K562 (cell line): Measurements from ENCODE around the gene HOMEZ. TPM values are rescaled to one million over a fixed set of nuclear protein-coding genes. Genes with fewer than 3 reads are reported as not detected.

Experiments used
- CHD1 ChIP-seq: fragments of 200-600 bp; sonication (generic); IDR thresholded peaks from one replicate; pipeline ENCODE4 v1.6.1; 2012; ENCODE audit warnings: mild to moderate bottlenecking, moderate library complexity, low read length, inconsistent platforms
- CXXC5 ChIP-seq: fragments of 250-450 bp; sonication (Bioruptor Pico); IDR thresholded peaks from 2 replicates; pipeline ENCODE4 v1.8.0; 2022; ENCODE audit warnings: inconsistent platforms, mild to moderate bottlenecking, moderate library complexity
- DPF2 ChIP-seq: fragments of 450-650 bp; IDR thresholded peaks from 2 replicates; pipeline ENCODE4 v1.6.1; 2016
- ESRRA ChIP-seq: fragments of 450-650 bp; IDR thresholded peaks from 2 replicates; pipeline ENCODE4 v1.6.1; 2014; ENCODE audit warnings: low read depth, mild to moderate bottlenecking, moderate library complexity, borderline replicate concordance
- FOXA3 ChIP-seq, 2 experiments: fragments of 450-650 bp in 1 of 2; sonication (generic) in 1 of 2; formaldehyde crosslinking; IDR thresholded peaks in 1 of 2; conservative IDR thresholded peaks in 1 of 2; 2 replicates each; pipeline versions ENCODE4 v1.4.0 to v1.8.0; 2020 to 2022; ENCODE audit warnings: mild to moderate bottlenecking in 2 of 2, missing genetic modification reagents in 1 of 2
- GTF2E2 ChIP-seq: fragments of 200-800 bp; sonication (Bioruptor generic); IDR thresholded peaks from 2 replicates; pipeline ENCODE4 v1.6.1; 2016; ENCODE audit warnings: missing genetic modification characterization, missing compliant biosample characterization
- HES1 ChIP-seq: fragments of 450-650 bp; IDR thresholded peaks from 2 replicates; pipeline ENCODE4 v1.6.1; 2016; ENCODE audit warnings: low read depth, mild to moderate bottlenecking, moderate library complexity
- HLTF ChIP-seq: fragments of 450-650 bp; IDR thresholded peaks from 2 replicates; pipeline ENCODE4 v1.6.1; 2016
- POLR2AphosphoS2 ChIP-seq: IDR thresholded peaks from 2 replicates; pipeline ENCODE4 v1.6.1; 2012; ENCODE audit warnings: low read length, improper control_type of control experiment
- POLR2B ChIP-seq: fragments of 450-650 bp; IDR thresholded peaks from 2 replicates; pipeline ENCODE4 v1.6.1; 2018; ENCODE audit warnings: low read depth; ENCODE audit not compliant: partially characterized antibody
- RAD51 ChIP-seq: fragments of 450-650 bp; IDR thresholded peaks from 2 replicates; pipeline ENCODE4 v1.7.1; 2016; ENCODE audit warnings: low read depth, mild to moderate bottlenecking, borderline replicate concordance
- ZEB2 ChIP-seq: fragments of 450-650 bp; IDR thresholded peaks from 2 replicates; pipeline ENCODE4 v1.6.1; 2016
- ZNF551 ChIP-seq: fragments of 250-450 bp; sonication (Bioruptor Pico); IDR thresholded peaks from 2 replicates; pipeline ENCODE4 v1.5.0; 2021; ENCODE audit warnings: mild to moderate bottlenecking, moderate library complexity
- ZNF75A ChIP-seq: fragments of 450-650 bp; formaldehyde crosslinking; IDR thresholded peaks from 2 replicates; pipeline ENCODE4 v1.4.0; 2020; ENCODE audit warnings: mild to moderate bottlenecking
- ZNF77 ChIP-seq: fragments of 250-450 bp; sonication (Bioruptor Pico); IDR thresholded peaks from 2 replicates; pipeline ENCODE4 v1.5.0; 2020
- polyA plus RNA-seq, 8 experiments: library from polyadenylated mRNA; depleted of rRNA in 4 of 8; stranded (reverse) in 5 of 8; unstranded in 3 of 8; fragments of >200 nt; fragmentation: Nextera tagmentation in 2 of 8; fragmentation: Illumina TruSeq in 1 of 8; extraction: Ambion mirVana in 2 of 8; extraction: Trizol in 1 of 8; gene quantifications; 2 replicates each; pipeline versions ENCODE4 v1.2.1 to v1.2.3, GENCODE V29; 2011 to 2014; ENCODE audit warnings: inconsistent platforms in 1 of 8, missing spikeins in 1 of 8
- total RNA-seq, 7 experiments: library from RNA; depleted of rRNA in 6 of 7; stranded (reverse); fragments of >200 nt in 6 of 7; fragmentation: Illumina TruSeq in 2 of 7; extraction: Trizol in 2 of 7; gene quantifications; 2 replicates each; pipeline versions ENCODE4 v1.2.1 to v1.2.3, GENCODE V29; 2011 to 2021; ENCODE audit warnings: low replicate concordance in 1 of 7
- TF ChIP-seq, protein P1 (sequence below), 2 experiments: fragments of 450-650 bp; IDR thresholded peaks; 2 replicates each; pipeline ENCODE4 v1.6.1; 2016
- TF ChIP-seq, protein P2 (sequence below), 2 experiments: fragments of 450-650 bp; IDR thresholded peaks; 2 replicates each; pipeline ENCODE4 v1.6.1; 2016; ENCODE audit warnings: mild to moderate bottlenecking in 2 of 2, borderline replicate concordance in 1 of 2, low read depth in 1 of 2, moderate library complexity in 1 of 2

The HOMEZ gene
- total and polyA plus RNA-seq, 9 of the 15 experiments (the other 6 are each of a cell fraction or from before 2014, with no cell fraction given), result 3.0 to 30.2 (median 16.9) TPM

GRCh38 chr14:23320584-23321571 lies 34.9 kb upstream of the HOMEZ start, which contains the start of gene PABPN1 (continued):
- TF ChIP-seq ZNF551 (CRISPR knock-in tag) (no peak), HES1 (no peak), FOXA3 (CRISPR knock-in tag; conservative IDR thresholded peaks at IDR 0.05 in 1 of 2, IDR thresholded peaks at IDR 0.05 in 1 of 2) (peak in 1 of 2 experiments; percentile 50; a peak in 1 of 4 replicates), ZNF75A (peak; percentile 18; the same call in 1 of the 2 replicates), ESRRA (peak; percentile 82; the same call in 1 of the 2 replicates), HLTF (no peak), GTF2E2 (tag) (peak; percentile 98; the same call in 1 of the 2 replicates), ZNF77 (CRISPR knock-in tag) (peak; percentile 86; the same call in 1 of the 2 replicates), POLR2AphosphoS2 (peak; percentile 99), CHD1 (peak; percentile 72), RAD51 (peak; percentile 97), ZEB2 (0 out of 2 replicates have a peak, but pooled peaks have one; percentile 52), POLR2B (peak; percentile 81), CXXC5 (CRISPR knock-in tag) (peak; percentile 88), DPF2 (peak; percentile 50; the same call in 1 of the 2 replicates)
- TF ChIP-seq, protein P1, sequence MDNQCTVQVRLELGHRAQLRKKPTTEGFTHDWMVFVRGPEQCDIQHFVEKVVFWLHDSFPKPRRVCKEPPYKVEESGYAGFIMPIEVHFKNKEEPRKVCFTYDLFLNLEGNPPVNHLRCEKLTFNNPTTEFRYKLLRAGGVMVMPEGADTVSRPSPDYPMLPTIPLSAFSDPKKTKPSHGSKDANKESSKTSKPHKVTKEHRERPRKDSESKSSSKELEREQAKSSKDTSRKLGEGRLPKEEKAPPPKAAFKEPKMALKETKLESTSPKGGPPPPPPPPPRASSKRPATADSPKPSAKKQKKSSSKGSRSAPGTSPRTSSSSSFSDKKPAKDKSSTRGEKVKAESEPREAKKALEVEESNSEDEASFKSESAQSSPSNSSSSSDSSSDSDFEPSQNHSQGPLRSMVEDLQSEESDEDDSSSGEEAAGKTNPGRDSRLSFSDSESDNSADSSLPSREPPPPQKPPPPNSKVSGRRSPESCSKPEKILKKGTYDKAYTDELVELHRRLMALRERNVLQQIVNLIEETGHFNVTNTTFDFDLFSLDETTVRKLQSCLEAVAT (IDR thresholded peaks at IDR 0.05), result peak in 1 of 2 experiments; percentile 92; a peak in 2 of 4 replicates
- TF ChIP-seq, protein P2, sequence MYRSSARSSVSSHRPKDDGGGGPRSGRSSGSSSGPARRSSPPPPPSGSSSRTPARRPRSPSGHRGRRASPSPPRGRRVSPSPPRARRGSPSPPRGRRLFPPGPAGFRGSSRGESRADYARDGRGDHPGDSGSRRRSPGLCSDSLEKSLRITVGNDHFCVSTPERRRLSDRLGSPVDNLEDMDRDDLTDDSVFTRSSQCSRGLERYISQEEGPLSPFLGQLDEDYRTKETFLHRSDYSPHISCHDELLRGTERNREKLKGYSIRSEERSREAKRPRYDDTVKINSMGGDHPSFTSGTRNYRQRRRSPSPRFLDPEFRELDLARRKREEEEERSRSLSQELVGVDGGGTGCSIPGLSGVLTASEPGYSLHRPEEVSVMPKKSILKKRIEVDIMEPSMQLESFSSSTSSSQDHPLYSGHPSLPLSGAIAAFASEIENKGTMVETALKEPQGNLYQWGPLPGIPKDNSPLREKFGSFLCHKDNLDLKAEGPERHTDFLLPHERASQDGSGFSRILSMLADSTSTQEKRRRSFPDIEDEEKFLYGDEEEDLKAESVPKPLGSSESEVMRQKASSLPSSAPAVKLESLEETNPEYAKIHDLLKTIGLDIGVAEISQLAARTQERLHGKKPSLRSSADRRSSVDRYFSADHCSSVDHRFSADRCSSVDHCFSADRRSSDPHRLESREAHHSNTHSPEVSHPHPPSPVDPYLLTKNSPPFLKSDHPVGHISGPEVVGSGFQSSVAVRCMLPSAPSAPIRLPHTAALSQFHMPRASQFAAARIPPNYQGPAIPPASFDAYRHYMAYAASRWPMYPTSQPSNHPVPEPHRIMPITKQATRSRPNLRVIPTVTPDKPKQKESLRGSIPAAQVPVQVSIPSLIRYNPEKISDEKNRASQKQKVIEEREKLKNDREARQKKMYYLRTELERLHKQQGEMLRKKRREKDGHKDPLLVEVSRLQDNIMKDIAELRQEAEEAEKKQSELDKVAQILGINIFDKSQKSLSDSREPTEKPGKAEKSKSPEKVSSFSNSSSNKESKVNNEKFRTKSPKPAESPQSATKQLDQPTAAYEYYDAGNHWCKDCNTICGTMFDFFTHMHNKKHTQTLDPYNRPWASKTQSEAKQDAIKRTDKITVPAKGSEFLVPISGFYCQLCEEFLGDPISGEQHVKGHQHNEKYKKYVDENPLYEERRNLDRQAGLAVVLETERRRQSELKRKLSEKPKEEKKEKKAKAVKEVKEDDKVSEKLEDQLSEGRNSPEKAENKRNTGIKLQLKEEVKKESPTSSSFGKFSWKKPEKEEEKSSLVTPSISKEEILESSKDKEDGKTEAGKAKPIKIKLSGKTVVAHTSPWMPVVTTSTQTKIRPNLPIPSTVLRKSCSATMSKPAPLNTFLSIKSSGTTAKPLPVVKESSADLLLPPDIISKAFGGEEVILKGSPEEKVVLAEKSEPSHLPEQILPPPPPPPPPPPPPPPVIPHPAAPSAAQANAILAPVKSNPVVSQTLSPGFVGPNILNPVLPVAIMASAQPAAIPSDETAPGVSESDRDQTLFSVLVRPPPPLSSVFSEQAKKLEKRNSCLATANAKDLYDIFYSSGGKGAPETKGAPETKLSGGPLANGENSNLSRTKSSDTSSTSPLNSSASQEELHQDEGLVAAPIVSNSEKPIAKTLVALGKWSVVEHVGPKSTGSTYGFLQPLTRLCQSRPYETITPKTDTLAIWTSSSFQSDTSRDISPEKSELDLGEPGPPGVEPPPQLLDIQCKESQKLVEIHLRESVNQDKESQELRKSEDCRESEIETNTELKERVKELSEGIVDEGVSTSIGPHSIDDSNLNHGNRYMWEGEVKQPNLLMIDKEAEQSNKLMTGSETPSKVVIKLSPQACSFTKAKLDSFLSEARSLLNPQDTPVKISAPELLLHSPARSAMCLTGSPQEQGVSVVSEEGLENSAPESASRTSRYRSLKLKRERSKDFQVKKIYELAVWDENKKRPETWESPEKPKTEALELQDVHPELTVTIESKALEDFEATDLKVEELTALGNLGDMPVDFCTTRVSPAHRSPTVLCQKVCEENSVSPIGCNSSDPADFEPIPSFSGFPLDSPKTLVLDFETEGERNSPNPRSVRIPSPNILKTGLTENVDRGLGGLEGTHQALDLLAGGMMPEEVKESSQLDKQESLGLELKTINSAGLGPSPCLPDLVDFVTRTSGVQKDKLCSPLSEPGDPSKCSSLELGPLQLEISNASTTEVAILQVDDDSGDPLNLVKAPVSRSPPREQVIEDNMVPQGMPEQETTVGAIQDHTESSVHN (IDR thresholded peaks at IDR 0.05; ENCODE audit: borderline replicate concordance in 1 of 2, low read depth in 1 of 2), result no peak
